ENCODE results near the gene SUSD3. TPM values are rescaled to one million over a fixed set of nuclear protein-coding genes. Genes with fewer than 3 reads are reported as not detected.

Gene SUSD3
- 0.31 to 1.0 TPM (median 1.0 TPM) in 5 replicates for total RNA-seq (2022; extraction: Qiagen RNA extraction)

GRCh38 chr9:93058355-93059010 is at the start of gene SUSD3:
TSS of gene SUSD3 (plus strand) at chr9:93058701. CDS start at chr9:93058743, 42 bp downstream.

DNA sequence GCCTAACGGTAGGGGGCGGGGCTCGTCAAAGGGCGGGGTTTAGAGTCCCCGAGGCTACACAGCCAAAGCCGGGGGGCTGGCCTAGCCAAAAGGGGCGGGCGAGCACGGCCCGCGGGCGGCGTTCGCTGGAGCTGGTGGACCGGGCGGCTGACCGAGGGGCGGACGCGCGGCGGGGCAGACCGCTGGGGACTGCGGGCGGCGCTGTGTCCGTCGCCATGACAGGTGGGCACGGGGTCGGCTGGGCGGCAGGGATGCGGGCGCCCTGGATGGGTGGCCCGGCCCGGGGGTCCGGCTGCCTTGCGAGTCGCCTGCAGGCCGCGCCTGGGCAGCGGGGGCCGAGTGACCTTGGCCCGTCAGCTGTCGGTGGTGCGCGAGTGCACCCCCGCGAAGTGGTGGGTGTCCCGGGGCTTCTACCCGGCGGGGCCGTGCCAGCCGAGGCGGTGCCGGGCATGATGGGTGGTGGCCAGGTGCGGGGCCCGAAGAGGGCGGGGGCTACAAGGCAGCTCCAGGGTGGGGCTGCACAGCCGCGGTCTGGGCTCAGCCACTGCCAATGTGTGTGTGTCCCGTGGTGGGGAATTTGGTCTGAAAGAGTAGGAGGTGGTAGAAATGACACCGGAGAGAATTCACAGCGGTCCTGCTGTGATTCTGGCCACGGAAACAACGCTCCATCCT is 37.8 kb downstream of the SUSD3 start, which contains the start of gene CARD19:
Gene CARD19 (plus strand): TSS at position 87 of the 672 bp plus-strand sequence. CDS start 129 bp downstream, at position 216.

DNA sequence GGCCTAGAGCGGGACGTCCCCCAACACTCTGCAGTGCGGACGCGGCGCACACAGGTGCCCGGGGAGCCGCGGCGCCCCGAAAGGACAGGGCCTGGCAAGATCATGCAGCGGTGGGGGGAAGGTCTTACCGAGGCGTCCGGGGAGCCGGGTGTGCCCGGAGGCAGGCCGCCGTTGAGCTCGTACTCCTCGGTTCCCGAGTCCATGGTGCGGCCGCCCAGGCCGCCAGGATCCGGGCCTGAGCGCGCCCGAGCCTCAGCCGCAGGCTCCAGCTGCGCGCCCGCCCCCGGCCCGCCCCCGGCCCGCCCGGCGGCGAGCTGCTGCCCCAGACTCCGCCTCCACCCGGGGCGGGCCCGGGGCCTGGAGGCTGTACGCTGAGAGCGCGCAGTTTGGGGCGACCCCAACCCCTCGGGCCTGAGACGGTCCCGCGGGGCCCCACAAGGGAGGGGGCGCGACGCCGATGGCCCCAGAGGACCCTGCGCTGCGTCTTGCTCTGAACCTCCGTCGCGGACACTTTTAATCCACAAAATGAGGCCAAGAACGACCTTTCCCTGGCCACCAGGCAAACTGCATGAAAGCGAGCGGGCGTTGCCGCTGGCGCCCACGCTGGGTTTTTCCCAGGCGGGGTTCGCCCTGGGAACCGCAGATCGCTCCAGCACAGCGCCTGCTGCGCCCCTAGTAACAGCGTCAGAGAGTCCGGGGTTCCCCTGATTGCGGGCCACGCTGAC is 75.7 kb downstream of the SUSD3 start, which contains the start of gene NINJ1:
Gene NINJ1 (minus strand): TSS at position 237 of the 725 bp plus-strand sequence. CDS start 34 bp downstream, at position 203.

Other genes starting within 250 kb of the SUSD3 start
- gene ZNF484, start 180.7 kb upstream of the SUSD3 start, total RNA-seq (2022; extraction: Qiagen RNA extraction) = 1.6 to 3.0 TPM (median 2.3 TPM) in 5 replicates
- gene FGD3, start 111.2 kb upstream of the SUSD3 start, total RNA-seq (2022; extraction: Qiagen RNA extraction) = 0.10 to 0.93 TPM (median 0.27 TPM) in 5 replicates
- 41.0 to 65.5 TPM (median 62.1 TPM) in 5 replicates for gene CARD19, start 37.5 kb downstream of the SUSD3 start, total RNA-seq (2022; extraction: Qiagen RNA extraction)
- 65.8 to 103 TPM (median 80.5 TPM) in 5 replicates for gene NINJ1, start 75.5 kb downstream of the SUSD3 start, total RNA-seq (2022; extraction: Qiagen RNA extraction)
- gene WNK2, start 125.4 kb downstream of the SUSD3 start, total RNA-seq (2022; extraction: Qiagen RNA extraction) = 5.6 to 6.5 TPM (median 6.4 TPM) in 5 replicates